WERI-Rb-1 (cell line): ENCODE data around the gene HIVEP1.

Source experiments
- DNase-seq: peaks from one replicate; pipeline ENCODE4 v3.0.0-alpha.2; 2020
- H3K27ac ChIP-seq: fragments of 250-450 bp; sonication (Bioruptor Pico); 2 replicates; pipeline ENCODE4 v1.5.1; 2020; ENCODE audit warnings: mild to moderate bottlenecking, moderate library complexity
- H3K27me3 ChIP-seq: fragments of 250-450 bp; sonication (Bioruptor Pico); 2 replicates; pipeline ENCODE4 v1.5.1; 2021; ENCODE audit warnings: mild to moderate bottlenecking, low read depth, moderate library complexity; ENCODE audit not compliant: insufficient read depth, severe bottlenecking
- H3K36me3 ChIP-seq: fragments of 250-450 bp; sonication (Bioruptor Pico); 2 replicates; pipeline ENCODE4 v1.5.1; 2020; ENCODE audit warnings: mild to moderate bottlenecking, moderate library complexity
- H3K4me3 ChIP-seq: 2 replicates; pipeline ENCODE4 v1.5.1; 2011; ENCODE audit warnings: low read depth, mild to moderate bottlenecking, control low read depth, low read length
- H3K9me3 ChIP-seq: fragments of 250-450 bp; sonication (Bioruptor Pico); 2 replicates; pipeline ENCODE4 v1.5.1; 2021; ENCODE audit warnings: mild to moderate bottlenecking, moderate library complexity; ENCODE audit not compliant: severe bottlenecking
- CTCF ChIP-seq: IDR thresholded peaks from 2 replicates; pipeline ENCODE4 v1.5.1; 2011; ENCODE audit warnings: low read depth, mild to moderate bottlenecking, control low read depth, inconsistent platforms, low read length

The HIVEP1 gene

GRCh38 chr6:12060780-12061609 lies 48.9 kb downstream of the HIVEP1 start:
- TF ChIP-seq CTCF = no peak
- no peak overlapping the region for H3K4me3 ChIP-seq
- DNase-seq = no peak
- no peak overlapping the region for H3K27ac ChIP-seq
- H3K27me3 ChIP-seq = no peaks in the 10 kb centered on the region
- H3K9me3 ChIP-seq = no peaks in the 10 kb centered on the region
- no peaks in the 10 kb centered on the region for H3K36me3 ChIP-seq

GRCh38 chr6:12062605-12063004 lies 50.5 kb downstream of the HIVEP1 start:
- H3K27ac ChIP-seq = no peak overlapping the region
- no peak overlapping the region for H3K4me3 ChIP-seq
- no peak for DNase-seq
- TF ChIP-seq CTCF = no peak
- H3K9me3 ChIP-seq = no peaks in the 10 kb centered on the region
- H3K27me3 ChIP-seq = no peaks in the 10 kb centered on the region
- no peaks in the 10 kb centered on the region for H3K36me3 ChIP-seq

GRCh38 chr6:12064131-12064530 lies 52.0 kb downstream of the HIVEP1 start:
- no peak for DNase-seq
- no peaks in the 10 kb centered on the region for H3K27me3 ChIP-seq
- H3K9me3 ChIP-seq = no peaks in the 10 kb centered on the region
- H3K27ac ChIP-seq = no peak overlapping the region
- H3K36me3 ChIP-seq = no peaks in the 10 kb centered on the region
- TF ChIP-seq CTCF = no peak
- H3K4me3 ChIP-seq = no peak overlapping the region

- H3K36me3 ChIP-seq = no peaks in the 10 kb centered on the region
- H3K27ac ChIP-seq = no peak overlapping the region
- no peak overlapping the region for H3K4me3 ChIP-seq
- no peaks in the 10 kb centered on the region for H3K9me3 ChIP-seq
- DNase-seq = no peak
- no peaks in the 10 kb centered on the region for H3K27me3 ChIP-seq
- TF ChIP-seq CTCF = no peak
These were observed 52.5 kb downstream of the HIVEP1 start for GRCh38 chr6:12064538-12065071.

GRCh38 chr6:12065321-12066140 lies 53.4 kb downstream of the HIVEP1 start:
- DNase-seq = no peak
- no peak overlapping the region for H3K27ac ChIP-seq
- H3K36me3 ChIP-seq = no peaks in the 10 kb centered on the region
- TF ChIP-seq CTCF = no peak
- H3K4me3 ChIP-seq = no peak overlapping the region
- H3K27me3 ChIP-seq = no peaks in the 10 kb centered on the region
- H3K9me3 ChIP-seq = no peaks in the 10 kb centered on the region
